SHP77 (cell line): Measurements from ENCODE around the gene AOPEP.
A peak's percentile ranks its signal among the peaks of the same experiment; 100 is the strongest.
"Not testable (repeated sequence)": the region's sequence is repeated elsewhere in the genome, so short reads cannot be mapped to it uniquely, and the experiment has no call there.

ENCODE experiments used
- DNase-seq, 2 experiments: peaks; one replicate each; lab custom pipeline; 2025; lab: John Stamatoyannopoulos, UW

The AOPEP gene

DNA sequence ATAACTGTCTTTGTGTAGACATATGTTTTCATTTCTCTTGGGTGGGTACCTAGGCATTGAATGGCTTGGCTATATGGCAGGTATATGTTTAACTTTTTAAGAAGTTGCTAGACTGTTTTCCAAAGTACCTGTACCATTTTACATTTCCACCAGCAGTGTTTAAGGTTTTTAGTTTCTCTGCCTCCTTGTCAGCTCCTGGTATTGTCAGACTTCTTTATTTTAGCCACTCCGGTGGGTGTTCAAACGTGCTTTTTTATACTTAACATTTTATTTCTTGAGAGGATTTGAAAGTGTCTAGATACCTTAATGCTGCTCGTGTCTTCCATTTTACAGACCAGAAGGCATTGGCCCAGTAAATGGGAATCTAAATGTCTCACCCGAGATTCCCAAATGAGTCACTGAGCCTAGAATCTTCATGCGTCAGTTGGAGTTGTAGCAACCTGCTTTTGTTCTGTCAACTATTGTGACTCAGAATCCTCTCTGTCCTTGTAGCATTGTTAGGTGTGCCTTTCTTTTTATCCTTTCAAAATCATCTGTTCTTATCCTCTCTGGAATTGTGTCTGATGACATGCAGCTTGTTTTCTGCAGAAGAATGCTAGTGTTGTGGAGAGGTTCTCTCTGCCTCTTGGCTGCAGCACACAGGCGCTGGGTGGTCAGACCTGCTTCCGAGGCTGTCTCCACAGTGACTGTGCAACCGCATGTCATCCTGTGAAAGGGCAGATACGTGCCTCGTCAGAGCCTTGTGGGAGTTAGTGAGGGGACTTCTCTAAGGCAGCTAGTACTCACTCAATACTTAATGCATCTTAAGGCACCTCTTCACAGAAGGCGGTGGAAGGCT is 291.8 kb downstream of the AOPEP start:
- DNase-seq, result no peak

DNA sequence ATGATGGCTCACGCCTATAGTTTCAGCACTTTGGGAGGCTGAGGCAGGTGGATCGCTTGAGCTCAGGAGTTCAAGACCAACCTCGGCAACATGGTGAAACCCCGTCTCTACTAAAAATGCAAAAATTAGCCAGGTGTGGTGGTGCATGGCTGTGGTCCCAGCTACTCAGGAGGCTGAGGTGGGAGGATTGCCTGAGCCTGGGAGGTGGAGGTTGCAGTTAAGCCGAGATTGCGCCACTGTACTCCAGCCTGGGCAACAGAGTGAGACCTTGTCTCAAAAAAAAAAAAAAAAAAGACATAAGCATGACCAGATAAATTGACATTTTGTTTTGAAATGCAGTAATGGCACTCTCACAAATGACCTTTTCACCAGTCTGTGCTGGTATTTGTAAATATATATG is 294.1 kb downstream of the AOPEP start:
- not testable (repeated sequence) for DNase-seq

DNA sequence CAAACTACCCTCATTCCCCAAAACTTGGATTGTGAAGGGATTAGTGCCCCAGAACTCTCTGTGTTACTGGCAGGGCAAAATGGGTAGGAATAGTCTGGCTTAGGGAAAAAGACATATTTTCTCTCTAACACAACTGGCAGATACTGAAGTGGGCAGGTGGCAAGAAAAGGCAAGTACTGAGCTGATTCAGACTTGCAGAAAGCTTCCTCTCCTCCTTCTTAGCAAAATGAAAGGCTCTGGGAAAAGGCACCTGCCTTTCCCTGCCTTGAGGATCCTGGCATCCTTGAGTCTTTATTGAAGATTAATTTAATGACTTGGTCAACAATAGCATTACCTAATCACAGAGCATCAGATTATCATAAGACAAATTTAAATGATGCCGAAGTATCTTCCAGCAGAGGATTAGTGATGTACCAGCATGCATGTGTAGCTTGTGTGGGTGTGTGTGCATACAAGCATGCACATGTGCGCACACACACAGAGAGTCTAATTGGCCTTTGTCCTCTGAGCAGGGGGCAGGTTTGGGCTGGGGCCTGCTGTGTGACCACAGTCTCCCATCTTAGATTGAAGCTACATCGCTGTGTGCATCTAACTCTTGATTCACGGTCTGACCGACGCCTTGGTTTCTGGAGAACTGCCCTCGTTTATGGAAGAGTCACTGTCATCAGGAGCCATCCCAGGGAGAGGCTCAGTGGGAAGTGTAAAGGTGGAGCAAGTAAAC is 294.8 kb downstream of the AOPEP start:
- no peak for DNase-seq

DNA sequence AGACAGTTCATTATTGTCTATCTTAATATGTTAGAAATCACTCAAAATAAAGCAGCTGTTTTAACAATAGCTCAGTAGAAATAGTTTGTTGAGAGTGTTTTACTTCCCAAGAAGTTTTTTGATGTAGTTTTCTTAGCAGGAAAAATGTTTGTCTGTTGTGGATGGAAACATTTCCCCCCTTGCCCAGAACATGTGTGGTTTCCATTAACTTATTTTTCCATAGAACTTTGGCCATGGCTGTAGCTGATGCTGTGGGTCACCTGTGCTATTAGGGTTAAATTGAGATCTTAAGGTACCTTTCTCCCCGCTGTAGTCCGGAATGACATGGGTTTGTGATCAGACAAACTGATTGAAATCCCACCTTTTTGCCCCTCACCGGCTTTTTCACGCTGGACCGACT is 296.2 kb downstream of the AOPEP start:
- no peak for DNase-seq

DNA sequence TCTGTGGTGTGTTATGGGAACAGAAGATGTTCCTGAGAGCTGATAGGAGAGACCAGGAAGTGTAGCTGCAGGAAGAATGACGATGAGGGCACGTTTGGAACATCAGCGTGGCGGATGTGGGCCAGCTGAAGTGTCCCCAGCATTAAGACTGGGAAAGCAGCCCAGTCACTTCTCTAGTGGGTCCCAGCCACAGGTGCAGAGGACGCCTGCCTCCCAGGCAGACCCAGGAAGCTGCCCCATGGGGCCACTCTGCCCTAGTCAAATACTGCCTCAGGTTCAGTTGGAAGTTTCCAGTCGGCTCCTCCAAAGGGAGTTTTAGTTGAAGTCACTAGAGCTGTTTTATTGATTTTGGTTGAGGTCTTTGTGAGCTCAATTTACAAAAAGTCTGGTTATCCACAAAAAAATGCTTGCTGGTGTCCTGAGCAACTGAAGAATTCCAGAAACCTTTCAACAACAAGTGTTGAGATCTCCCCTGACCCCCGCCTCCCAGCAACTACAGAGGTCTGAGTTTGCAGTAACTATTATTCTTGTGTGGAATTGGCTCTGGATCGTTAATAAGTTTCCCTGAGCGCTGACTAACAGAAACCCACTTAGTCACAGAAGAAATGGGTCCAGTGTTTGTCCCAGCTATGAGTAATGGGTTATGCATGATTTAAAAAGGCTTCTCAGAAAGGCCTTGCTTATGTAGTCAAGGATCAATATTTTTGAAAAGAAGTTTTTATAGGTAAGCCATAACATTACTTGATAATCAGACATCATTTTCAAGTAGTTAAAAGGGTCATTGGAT is 296.9 kb downstream of the AOPEP start:
- no peak for DNase-seq

DNA sequence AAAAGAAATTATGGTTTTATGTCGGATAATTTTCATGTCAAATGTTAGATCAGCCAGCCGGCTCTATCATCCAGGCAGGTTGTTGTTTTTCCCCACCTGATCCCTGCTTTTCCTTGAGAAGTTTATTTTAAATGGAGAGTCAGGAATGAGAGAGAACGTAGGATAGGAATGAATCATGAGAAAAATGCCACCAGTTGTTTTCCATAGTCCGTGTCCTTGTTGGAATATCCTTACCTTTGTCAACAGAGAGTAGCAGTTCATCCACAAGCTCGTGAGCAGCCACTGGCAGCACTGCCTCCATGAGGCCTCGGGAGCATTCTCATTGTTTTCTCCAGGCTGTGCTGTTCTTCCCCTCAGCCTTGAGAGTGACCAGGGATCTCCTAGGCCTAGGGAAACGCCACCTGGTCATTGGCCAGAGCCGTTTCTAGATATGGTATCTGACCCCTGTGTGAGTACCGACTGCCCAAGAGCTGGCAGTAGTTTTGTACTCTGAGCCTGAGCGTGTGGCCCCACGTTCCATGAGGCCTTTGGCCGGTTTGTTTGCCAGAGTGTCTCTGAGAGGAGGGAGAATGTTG is 297.7 kb downstream of the AOPEP start:
- DNase-seq, result no peak

DNA sequence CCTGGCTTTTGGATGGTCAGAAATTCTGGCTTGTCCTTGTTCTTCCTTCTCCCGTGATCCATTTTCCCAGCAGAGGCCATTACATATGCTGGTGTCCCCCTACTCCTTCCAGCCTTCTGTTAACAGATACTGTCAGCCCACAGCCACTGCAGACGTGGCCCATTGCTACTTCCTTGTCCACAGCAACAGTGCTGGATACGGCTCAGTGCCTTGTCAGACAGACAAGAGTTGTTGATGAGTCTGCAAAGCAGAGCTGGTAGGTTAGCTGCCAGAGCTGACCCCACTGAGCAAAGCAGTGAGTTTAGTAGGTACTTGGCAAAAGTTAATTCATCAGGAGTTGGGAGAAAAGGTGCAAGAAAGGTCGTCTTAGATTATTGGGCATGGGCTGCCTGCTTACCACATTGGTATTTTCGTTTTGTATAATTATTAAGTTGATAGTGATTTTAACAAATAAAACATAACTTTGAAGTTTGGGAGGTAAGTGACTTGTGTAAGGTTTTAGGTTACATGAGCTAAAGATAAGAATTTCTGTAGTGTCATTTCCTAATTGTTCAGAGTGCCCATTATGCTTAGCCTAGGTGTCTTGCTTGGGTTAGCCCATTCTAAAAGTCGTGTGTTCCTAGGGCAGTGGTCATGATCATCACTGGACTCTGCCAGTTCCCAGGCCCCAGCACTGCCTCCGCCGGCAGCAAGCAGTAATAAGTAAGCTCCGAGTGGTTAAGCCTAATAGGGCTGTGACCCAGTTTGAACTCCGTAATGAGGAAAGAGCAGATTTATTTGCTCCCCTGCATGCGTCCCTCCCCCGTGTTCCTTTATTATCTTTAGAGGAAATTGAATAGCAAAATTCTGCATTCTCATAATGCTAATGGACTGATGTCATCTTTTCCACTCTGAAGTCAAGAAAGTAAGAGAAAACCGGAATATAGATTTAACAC is 299.0 kb downstream of the AOPEP start:
- DNase-seq, result no peak

DNA sequence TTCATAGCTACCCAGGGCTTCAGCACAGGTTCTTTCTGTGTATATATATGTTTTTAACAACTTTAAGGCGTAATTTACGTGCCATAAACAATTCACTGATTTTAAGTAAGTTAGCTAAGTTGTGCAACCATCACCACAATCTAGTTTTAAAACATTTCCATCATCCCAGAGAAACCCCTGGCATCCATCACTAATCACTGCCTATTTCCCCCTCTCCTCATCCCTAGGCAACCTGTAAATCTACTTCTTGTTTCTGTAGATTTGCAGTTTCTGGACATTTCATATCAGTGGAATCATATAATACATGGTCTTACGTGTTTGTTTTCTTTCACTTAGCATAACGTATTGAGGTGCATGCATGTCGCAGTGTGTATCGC is 299.6 kb downstream of the AOPEP start:
- DNase-seq, result no peak

DNA sequence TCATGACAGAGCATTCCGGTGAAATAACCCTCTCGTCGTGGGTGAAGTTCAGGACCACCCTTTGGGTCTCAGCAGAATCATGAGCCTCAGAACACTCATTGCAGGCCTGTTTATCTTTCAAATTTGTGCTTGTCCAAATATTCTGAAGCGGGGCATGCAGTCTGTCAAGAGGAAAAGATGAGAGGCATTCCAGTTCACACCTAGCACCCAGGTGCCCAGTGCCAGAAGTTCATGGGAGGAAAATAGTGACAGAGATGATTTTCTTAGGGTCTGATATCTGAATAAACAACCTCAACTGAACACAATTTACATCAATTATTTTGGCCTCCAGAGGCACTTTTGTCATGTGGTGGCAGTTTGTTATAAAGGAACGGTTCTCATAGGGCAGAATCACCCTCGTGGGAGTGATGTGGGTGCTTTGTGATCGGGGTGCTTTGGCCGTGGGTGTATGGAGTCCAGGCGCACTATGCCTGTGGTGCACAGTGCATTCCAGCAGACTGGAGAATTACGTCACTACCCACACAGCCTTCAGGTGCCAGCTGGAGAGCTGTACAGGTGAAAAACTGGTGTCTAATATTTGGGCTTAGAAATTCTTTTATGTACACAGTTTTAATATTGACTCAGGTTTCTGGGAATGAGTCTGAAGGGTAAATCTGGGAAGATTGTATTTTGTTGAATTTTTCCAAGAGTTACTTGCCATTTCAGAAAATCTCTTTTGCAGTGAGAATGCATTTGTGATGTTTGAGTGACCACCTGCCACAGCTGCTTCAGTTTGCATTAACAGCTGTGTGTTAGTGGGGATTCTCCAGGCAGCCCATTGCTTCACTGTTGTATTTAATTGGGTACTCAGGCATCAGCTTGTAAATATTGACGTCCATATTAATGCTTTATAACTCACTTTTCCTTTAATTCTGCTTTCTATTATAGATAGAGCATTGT is 301.7 kb downstream of the AOPEP start:
- peak in 1 of 2 experiments; percentile 10 for DNase-seq

DNA sequence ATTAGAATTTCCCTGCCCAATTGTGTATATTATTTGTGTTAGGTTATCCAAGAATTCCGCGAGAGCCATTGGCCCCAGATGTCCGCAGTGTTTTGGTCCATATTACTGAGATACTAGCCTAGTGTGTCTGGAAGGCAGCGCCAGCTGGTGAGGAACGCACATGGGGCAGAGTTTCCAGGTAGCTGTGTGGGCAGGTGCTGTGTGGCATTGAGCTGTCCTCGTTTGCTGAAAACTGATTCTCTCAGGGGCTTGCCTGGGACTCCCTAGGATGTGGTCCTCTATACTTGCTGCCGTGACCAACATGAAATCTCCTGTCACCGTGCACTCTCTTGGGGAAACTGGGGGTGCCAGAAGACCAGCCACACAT is 302.3 kb downstream of the AOPEP start:
- no peak for DNase-seq

DNA sequence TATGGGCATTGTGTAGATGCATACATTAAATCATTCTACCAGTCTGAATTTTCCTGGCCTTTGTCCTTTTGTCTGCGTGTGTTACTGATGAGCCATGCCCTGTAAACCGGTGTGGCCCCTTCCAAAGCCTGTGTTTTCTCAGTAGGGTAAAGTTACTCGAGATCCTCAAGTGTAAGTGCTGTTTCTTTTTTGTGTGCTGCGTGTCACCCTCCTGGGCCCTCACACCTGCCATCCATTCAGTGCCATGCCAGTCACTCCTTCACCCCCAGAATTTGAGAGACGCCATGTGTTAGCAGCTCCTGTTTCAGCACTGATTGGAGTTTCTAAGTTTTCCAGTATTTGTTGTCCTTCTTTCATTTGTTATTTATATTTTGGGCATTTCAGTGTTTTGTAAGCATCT is 302.8 kb downstream of the AOPEP start:
- no peak for DNase-seq

DNA sequence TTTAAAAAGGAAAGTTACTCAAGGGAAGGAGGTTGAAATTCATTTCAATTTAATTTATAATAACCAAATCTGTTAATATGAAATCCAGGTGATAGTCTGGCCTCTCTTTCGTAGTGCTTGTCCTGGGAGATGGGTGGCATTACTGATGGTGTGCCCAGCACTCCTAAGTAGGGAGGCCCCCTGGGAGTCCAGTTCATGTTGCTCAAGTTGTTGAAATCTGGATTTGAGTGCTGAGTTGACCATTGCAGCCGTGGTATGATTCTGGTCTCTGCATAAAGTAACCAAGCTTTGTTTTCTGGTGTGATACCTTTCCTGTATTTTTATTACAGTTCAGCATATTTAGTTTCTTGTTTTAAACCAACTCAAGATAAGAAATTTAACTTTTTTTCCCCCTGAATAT is 303.2 kb downstream of the AOPEP start:
- no peak for DNase-seq

DNA sequence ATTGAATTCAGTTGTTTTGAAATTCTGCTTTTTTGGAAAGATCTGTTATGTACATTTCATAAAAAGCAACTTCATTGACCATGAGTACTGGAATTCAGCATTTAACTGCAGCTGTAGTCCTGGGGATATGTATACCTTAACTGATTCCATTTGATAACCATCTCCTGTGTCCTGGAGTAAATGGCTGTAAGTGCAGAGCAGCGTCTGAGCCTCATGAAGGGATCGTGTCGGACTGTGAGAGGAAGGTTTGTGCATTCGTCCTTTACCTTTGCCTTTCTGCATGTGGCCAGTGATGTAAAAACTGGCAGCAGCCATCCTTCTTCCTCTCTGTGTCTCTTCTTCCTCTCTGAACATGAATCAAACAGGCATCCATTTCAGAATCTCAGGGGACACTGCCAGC is 303.8 kb downstream of the AOPEP start:
- DNase-seq, result no peak

DNA sequence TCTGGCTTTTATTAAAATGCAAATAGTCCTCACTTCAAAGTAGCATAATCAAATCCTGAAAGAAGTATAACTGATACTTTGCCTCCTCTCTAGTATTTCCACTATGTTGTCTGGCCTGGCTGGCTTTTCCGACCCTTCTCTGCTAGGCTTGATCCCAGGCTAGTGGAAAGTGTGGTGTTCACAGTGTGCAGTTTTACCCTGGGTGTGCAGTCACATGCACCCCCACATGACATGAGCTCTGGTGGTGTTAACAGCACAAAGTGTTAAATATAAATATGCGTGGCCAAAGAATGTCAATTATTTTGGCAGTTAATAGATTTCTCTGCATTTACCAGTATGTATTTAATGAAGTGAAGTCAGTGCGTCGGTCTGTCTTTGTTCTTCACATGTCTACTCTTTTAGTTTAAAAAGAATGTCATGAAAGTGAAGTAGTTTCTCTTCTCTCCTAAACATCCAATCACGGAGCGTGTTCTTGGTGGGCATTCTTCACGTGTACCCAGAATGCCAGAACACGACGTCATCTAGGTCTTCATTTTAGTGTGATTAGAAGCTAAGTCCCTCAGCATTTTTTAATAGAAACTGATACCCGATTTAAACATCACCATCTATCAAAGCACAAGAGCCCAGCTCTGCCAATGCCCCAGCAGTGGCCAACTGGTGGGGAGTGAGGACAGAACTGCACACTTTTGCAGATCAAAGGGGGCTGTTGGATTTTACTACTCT is 304.6 kb downstream of the AOPEP start:
- DNase-seq, result no peak

DNA sequence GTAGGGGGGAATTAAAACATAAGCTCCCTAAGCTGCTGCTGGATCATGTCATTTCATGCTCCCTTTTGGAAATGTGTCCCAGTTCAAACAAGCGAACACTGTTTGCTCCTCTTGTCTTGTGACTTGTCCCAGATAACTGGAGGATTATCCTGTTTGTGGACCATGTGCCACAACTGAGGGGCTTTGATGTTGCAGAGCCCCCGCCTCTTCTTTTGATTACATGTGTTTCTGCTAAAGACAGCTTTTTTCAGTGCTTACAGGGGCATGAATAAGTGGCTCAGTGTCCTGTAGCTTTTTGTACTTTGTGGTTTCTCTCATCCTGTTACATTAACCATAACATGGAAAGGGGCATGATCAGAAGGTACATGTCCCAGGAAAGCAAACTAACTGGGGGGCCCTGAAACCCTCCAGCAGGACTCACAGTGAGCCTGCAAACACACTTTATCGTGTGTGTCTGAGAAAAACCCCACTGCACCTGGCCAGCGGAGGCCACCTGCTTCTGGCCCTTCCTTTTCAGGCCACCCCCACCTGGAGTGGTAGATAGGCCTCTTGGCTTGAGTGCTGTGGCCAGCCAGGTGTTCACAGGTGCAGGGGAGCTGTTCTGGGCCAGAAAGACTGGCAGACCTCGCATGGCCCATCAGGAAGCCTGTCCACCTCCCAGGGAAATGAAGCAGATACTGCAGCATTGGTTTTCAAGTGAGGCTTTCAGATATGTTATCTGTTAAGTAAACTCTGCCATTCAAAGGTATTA is 305.4 kb downstream of the AOPEP start:
- no peak for DNase-seq

DNA sequence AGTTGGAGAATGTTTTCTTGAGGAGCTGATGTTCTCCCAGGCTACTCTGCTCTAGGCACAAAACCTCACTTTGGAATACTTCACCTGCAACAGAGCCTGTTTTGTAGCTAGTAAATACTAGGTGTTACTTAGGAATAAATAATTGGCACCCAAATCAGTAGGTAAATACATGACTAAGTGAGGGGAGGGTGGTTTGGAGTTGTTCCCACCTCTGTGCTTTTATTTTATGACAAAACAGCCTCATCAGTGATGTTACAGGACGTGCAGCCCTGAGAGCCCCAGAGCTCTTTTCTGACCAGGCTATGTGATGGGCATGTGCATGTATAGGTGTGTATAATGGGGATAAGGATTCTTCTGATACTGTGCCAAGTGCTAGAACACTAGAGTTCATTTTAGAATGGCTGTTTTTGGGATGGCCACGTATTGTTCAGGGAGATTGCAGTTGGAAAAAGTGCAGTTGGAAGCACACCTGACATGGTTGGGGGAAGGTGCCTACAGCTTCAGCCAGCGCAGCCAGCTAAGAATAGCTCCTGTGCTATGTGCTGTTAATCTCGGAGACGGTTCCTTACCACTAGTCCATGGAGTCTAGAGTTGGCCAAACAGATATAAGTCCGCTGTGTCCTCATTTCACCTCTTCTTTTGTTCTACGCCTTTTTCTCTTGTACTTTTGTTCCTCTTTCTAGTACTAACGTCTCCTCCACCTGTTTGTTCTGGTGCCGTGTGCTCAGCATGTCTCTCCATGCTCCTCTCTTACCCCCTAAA is 306.3 kb downstream of the AOPEP start:
- no peak for DNase-seq

DNA sequence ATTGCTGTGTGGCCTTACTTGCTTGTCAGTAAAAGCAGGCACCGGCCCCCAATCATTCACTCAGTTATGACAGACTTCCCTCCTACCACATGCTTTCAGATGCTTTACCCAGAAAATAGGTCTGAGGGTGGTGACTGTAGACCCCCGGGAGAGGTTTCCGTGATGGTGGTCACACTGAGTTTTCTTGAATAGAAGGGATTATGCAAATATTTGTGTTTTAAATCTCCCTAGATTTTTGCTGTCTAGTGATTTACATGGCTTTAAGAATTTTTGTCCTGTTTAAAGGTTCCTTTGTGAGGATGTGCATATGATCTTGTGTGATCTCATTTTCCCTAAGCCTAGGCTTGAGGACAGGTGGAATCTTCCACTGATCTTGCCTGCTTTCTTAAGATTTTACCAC is 309.3 kb downstream of the AOPEP start:
- DNase-seq, result no peak

DNA sequence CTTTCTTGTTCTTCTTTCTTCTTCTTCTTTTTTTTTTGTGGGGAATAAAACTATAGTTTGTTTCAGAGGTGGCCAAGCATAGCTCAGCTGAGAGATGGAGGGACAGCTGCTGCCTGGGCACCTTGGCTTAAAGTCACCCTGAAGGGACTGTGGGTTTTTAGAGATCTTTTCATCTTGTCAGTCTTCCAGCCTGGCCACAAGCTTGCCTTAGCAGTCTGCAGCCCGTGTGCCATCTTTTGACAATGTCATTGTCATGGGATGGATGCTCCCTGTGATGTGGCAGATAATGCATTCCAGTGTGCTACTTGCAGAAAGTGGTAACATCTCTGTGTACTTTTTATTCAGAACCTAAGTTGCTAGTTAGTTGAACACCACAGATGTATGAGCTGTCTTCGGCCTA is 310.2 kb downstream of the AOPEP start:
- no peak for DNase-seq
